ENCODE results near the gene CCDC178.

DNA sequence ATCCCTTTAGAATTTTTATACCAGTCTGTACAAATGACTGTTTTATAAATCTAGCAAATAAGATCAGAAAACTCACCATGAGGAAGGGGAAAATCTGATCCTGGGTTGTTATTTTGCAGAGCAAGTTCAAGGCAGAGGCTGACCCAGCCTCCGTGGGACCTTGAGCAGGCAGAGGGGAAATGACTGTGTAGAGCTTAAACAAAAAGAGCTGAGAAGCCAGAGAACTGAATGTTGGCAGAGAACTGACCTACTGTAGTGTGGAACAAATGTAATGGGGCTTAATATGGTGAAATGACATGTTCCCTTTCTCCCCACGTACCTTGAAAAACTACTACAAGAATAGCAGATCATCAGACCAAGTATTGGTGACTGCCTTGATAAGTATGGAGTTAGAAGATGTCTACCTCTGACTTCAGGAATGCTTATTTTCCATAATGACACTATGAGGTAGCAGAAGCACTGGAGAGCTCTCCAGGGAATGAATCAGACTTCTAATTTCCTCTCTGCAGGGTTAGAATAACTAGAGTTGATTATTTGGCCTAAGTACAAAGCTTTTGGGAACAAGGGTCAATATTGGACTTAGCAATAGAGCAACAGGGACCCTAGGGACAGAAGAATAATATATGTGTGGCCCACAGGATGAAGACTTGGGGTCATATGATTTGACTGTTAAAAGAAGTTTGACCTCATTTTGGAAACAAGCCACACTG is 304.4 kb downstream of the CCDC178 start:
- no peak for TF ChIP-seq CTCF (IDR thresholded peaks at IDR 0.05; ENCODE audit: poor library complexity, severe bottlenecking)
- TF ChIP-seq EZH2 (IDR thresholded peaks at IDR 0.05; ENCODE audit: borderline replicate concordance, insufficient read depth, low read length, poor library complexity, severe bottlenecking): no peak
- no peak for TF ChIP-seq EP300 (conservative IDR thresholded peaks at IDR 0.05; ENCODE audit: poor library complexity, severe bottlenecking)
- no peak for TF ChIP-seq SMC3 (conservative IDR thresholded peaks at IDR 0.05; ENCODE audit: poor library complexity)
- TF ChIP-seq POLR2AphosphoS5 (IDR thresholded peaks at IDR 0.05): no peak
- no peak for TF ChIP-seq RAD21 (conservative IDR thresholded peaks at IDR 0.05)
